Fibroblast of skin of back (primary cell): ENCODE results near the gene CD69.
A peak's percentile ranks its signal among the peaks of the same experiment; 100 is the strongest.

Experiments
- DNase-seq: peaks from one replicate; pipeline ENCODE4 v3.0.0-alpha.2; 2013

Gene CD69

DNA sequence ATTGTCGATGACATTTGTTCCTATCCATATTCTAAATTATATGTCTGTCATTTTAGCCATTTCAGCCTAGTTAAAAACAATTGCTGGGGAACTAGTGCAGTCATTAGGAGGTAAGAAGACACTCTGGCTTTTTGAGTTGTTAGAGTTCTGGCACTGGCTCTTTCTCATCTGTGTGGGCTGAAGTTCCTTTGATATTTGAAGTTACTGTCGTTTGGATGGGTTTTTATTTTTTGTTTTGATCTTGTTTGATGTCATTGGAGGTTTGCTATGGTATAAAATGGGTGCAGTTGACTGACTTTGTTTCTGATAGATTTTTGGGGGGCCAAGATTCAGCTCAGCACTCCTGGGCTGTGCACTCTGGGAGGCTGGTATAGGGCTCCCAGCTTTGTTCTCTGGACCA, 20.7 kb upstream of the CD69 start:
- DNase-seq = no peak

- no peak for DNase-seq
These were observed 18.5 kb upstream of the CD69 start for GRCh38 chr12:9779209-9779608.

- DNase-seq = no peak
These were observed 16.1 kb upstream of the CD69 start for GRCh38 chr12:9776781-9777180.

GRCh38 chr12:9773216-9773877, 12.6 kb upstream of the CD69 start:
- no peak for DNase-seq

- DNase-seq = no peak
These were observed 2.3 kb upstream of the CD69 start for GRCh38 chr12:9763025-9763424.

GRCh38 chr12:9762369-9762768, 1.7 kb upstream of the CD69 start:
- no peak for DNase-seq

DNA sequence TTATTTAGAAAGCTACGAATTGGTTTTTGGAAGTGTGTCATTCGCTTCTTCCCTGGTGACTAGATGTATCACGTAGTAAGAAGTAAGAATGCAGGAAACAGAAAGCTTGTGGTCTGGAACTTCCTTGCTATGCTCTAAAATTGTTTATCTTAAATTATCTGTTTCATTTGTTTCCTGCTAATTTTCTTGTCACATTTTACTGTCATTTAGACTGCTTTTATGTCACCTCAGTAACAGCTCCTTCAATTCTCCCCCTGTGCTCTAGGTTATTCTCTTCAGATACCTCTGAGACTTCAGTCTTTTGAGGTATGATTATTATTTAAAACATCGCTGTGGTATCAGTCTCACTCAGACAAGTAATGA, 699 bp upstream of the CD69 start:
- DNase-seq = no peak

- DNase-seq = no peak
These were observed 581 bp downstream of the CD69 start for GRCh38 chr12:9760120-9760519.

- DNase-seq = no peak
These were observed 1.0 kb downstream of the CD69 start for GRCh38 chr12:9759694-9760093.

- DNase-seq = no peak
These were observed 2.6 kb downstream of the CD69 start for GRCh38 chr12:9758119-9758518.

GRCh38 chr12:9757433-9758025, 3.2 kb downstream of the CD69 start:
- DNase-seq = no peak

DNA sequence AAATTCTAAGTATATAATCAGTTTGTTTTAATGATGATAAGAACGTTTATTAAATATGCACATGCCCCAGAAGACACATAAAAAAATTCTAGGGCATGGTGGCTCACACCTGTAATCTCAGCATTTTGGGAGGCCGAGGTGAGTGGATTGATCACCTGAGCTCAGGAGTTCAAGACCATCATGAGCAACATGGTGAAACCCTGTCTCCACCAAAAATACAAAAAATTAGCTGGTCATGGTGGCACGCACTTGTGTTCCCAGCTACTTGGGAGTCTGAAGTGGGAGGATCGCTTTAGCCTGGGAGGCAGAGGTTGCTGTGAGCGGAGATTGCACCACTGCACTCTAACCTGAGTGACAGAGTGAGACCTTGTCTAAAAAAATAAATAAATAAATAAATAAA, 4.0 kb downstream of the CD69 start:
- no peak for DNase-seq

GRCh38 chr12:9756170-9756569, 4.5 kb downstream of the CD69 start:
- no peak for DNase-seq

- DNase-seq = no peak
These were observed 5.1 kb downstream of the CD69 start for GRCh38 chr12:9755567-9755966.

- DNase-seq = no peak
These were observed 5.7 kb downstream of the CD69 start for GRCh38 chr12:9755035-9755434.

- no peak for DNase-seq
These were observed 6.4 kb downstream of the CD69 start for GRCh38 chr12:9754099-9754927.

DNA sequence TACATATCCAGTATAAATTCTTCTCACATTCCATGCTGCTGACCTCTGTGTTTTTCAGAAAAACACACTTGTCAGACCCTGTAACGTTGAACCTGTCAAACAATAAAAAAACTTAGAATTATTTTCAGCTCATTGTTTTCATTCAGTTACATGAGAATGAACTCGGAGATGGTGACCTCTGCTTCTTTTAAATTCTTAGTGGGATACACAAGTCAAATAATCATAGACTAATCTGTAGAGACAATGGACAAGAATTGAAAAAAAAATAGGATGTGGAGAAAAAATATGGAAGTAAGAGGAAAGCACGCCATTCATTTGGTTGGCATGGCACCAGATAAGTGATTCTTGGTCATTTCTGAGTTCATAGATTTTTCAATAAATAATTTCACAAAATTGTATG, 7.2 kb downstream of the CD69 start:
- DNase-seq = no peak

GRCh38 chr12:9753073-9753472, 7.6 kb downstream of the CD69 start:
- no peak for DNase-seq

- no peak for DNase-seq
These were observed 8.4 kb downstream of the CD69 start for GRCh38 chr12:9752145-9752933.

GRCh38 chr12:9751204-9752144, 9.2 kb downstream of the CD69 start:
- peak; percentile 42 for DNase-seq

DNA sequence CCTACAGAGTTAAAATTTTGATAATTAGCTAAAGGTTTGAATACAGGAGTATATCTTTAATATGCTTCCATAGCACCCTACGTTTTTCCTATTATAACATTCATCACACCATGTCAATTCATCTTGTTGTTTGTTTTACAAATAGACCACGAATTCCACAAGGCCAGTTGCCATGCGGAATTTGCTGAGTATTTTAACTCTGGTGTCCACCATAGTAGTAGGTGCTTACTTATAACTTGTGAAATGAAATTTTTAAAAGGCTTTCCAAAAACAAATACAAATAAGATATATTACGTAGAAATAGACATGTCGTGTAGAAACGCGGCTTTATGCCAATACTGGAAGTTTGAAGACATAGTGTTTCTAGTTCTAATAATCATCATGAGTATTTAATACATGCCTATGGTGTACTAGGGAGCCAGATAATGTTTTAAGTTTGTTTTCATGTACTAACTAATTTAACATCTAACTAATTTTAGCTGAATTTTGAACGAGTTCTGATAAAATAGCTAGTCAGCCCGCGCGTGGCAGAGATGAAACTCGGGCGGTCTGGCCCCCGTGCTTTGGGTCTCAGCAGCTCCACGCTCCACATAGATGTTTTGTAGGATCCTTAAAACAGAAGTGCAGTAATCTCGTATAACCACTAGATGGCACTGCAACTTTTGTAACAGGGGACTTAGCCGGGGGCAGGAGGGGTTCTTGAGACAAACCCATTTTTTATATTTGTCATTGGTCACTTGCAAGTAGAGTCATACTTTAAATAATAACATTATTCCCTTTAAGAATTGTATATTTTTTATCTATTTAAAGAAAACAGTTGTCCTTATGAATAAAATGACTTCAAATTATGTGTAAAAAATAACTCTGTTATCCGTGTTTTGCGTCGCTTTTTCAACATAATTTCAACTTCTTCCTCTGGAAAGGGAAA, 10.2 kb downstream of the CD69 start:
- DNase-seq = peak; percentile 63
